Measurements from ENCODE around the gene PLEKHM3.

- TF ChIP-seq CEBPB (IDR thresholded peaks at IDR 0.05; ENCODE audit: borderline replicate concordance, low read depth, low read length) (no peak), ZMYM4 (CRISPR knock-in tag; IDR thresholded peaks at IDR 0.05) (no peak), ZNF350 (CRISPR knock-in tag; IDR thresholded peaks at IDR 0.05; ENCODE audit: borderline replicate concordance, low read depth) (no peak), ZSCAN5A (CRISPR knock-in tag; IDR thresholded peaks at IDR 0.05; ENCODE audit: borderline replicate concordance) (no peak), ZNF431 (CRISPR knock-in tag; IDR thresholded peaks at IDR 0.05; ENCODE audit: borderline replicate concordance, low read depth) (no peak), ATF7 (IDR thresholded peaks at IDR 0.05) (no peak), ATF7 (CRISPR knock-in tag; IDR thresholded peaks at IDR 0.05) (no peak), DR1 (CRISPR knock-in tag; IDR thresholded peaks at IDR 0.05) (no peak), MIXL1 (CRISPR knock-in tag; IDR thresholded peaks at IDR 0.05) (no peak), TAF1 (CRISPR knock-in tag; IDR thresholded peaks at IDR 0.05) (no peak), MAX (IDR thresholded peaks at IDR 0.05) (no peak)
- TF ChIP-seq, protein P1, sequence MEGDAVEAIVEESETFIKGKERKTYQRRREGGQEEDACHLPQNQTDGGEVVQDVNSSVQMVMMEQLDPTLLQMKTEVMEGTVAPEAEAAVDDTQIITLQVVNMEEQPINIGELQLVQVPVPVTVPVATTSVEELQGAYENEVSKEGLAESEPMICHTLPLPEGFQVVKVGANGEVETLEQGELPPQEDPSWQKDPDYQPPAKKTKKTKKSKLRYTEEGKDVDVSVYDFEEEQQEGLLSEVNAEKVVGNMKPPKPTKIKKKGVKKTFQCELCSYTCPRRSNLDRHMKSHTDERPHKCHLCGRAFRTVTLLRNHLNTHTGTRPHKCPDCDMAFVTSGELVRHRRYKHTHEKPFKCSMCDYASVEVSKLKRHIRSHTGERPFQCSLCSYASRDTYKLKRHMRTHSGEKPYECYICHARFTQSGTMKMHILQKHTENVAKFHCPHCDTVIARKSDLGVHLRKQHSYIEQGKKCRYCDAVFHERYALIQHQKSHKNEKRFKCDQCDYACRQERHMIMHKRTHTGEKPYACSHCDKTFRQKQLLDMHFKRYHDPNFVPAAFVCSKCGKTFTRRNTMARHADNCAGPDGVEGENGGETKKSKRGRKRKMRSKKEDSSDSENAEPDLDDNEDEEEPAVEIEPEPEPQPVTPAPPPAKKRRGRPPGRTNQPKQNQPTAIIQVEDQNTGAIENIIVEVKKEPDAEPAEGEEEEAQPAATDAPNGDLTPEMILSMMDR (CRISPR knock-in tag; IDR thresholded peaks at IDR 0.05): peak; percentile 69
These were observed 36.8 kb upstream of the PLEKHM3 start for GRCh38 chr2:208062113-208062512.

Data from HepG2 (cell line).